ENCODE results near the gene MASP2. TPM values are rescaled to one million over a fixed set of nuclear protein-coding genes. Genes with fewer than 3 reads are reported as not detected.
"Not testable (repeated sequence)": the region's sequence is repeated elsewhere in the genome, so short reads cannot be mapped to it uniquely, and the experiment has no call there.

MASP2 gene
- total RNA-seq, 4 donors from 2014 or later = 0.16 TPM; not detected in 3

GRCh38 chr1:10990828-10991227, 56.2 kb downstream of the MASP2 start:
- intact Hi-C loops (cut with DNase I; ENCODE audit: low total_unique reads) = no loop called here

GRCh38 chr1:10989920-10990516, 57.0 kb downstream of the MASP2 start:
- H3K9me3 ChIP-seq; H3K27ac ChIP-seq; in situ Hi-C loops (cut with MboI; ENCODE audit: low sequenced_read_pairs in 4 of 4); H3K27me3 ChIP-seq; intact Hi-C loops (cut with DNase I; ENCODE audit: low total_unique reads); H3K4me1 ChIP-seq; H3K4me3 ChIP-seq; DNase-seq; H3K36me3 ChIP-seq; ATAC-seq: not testable (repeated sequence)

More at GRCh38 chr1:10990828-10991227, 56.2 kb downstream of the MASP2 start:
- Histone ChIP-seq H3K9me3 (no peaks in the 10 kb centered on the region), H3K4me1 (peaks cover 0 to under 1% of the 10 kb centered on the region in 2 donors), H3K27ac (no peak overlapping the region), H3K36me3 (no peaks in the 10 kb centered on the region), H3K27me3 (no peaks in the 10 kb centered on the region), H3K4me3 (no peak overlapping the region)
- TF ChIP-seq CTCF (IDR thresholded peaks at IDR 0.05 in 4 of 5, conservative IDR thresholded peaks at IDR 0.05 in 1 of 5) (no peak), POLR2A (IDR thresholded peaks at IDR 0.05) (no peak)
- in situ Hi-C loops (cut with MboI; ENCODE audit: low sequenced_read_pairs in 4 of 4) = no loop called here
- no peak for ATAC-seq
- no peak for DNase-seq

GRCh38 chr1:10989095-10989494, 57.9 kb downstream of the MASP2 start:
- no peak overlapping the region for H3K4me3 ChIP-seq
- H3K4me1 ChIP-seq = no peaks in the 10 kb centered on the region
- no peaks in the 10 kb centered on the region for H3K27me3 ChIP-seq
- H3K27ac ChIP-seq = no peak overlapping the region
- no peaks in the 10 kb centered on the region for H3K9me3 ChIP-seq
- H3K36me3 ChIP-seq = no peaks in the 10 kb centered on the region
- intact Hi-C loops (cut with DNase I; ENCODE audit: low total_unique reads) = no loop called here
- DNase-seq = no peak
- in situ Hi-C loops (cut with MboI; ENCODE audit: low sequenced_read_pairs in 4 of 4) = no loop called here
- TF ChIP-seq CTCF (IDR thresholded peaks at IDR 0.05 in 4 of 5, conservative IDR thresholded peaks at IDR 0.05 in 1 of 5) (no peak), POLR2A (IDR thresholded peaks at IDR 0.05) (no peak)
- no peak for ATAC-seq

GRCh38 chr1:10987840-10988417, 59.1 kb downstream of the MASP2 start:
- H3K4me1 ChIP-seq = no peaks in the 10 kb centered on the region
- DNase-seq (no peak), ATAC-seq (no peak)
- no peaks in the 10 kb centered on the region for H3K27me3 ChIP-seq
- TF ChIP-seq CTCF (IDR thresholded peaks at IDR 0.05 in 4 of 5, conservative IDR thresholded peaks at IDR 0.05 in 1 of 5) (no peak), POLR2A (IDR thresholded peaks at IDR 0.05) (no peak)
- H3K27ac ChIP-seq = no peak overlapping the region
- no peak overlapping the region for H3K4me3 ChIP-seq
- H3K36me3 ChIP-seq = no peaks in the 10 kb centered on the region
- no peaks in the 10 kb centered on the region for H3K9me3 ChIP-seq
- in situ Hi-C loops (cut with MboI; ENCODE audit: low sequenced_read_pairs in 4 of 4) (no loop called here), intact Hi-C loops (cut with DNase I; ENCODE audit: low total_unique reads) (no loop called here)

GRCh38 chr1:10986525-10986890, 60.5 kb downstream of the MASP2 start:
- no peak for ATAC-seq
- no peaks in the 10 kb centered on the region for H3K36me3 ChIP-seq
- intact Hi-C loops (cut with DNase I; ENCODE audit: low total_unique reads) (no loop called here), in situ Hi-C loops (cut with MboI; ENCODE audit: low sequenced_read_pairs in 4 of 4) (no loop called here)
- H3K4me1 ChIP-seq = no peaks in the 10 kb centered on the region
- H3K27ac ChIP-seq = no peak overlapping the region
- TF ChIP-seq POLR2A (IDR thresholded peaks at IDR 0.05) (no peak), CTCF (IDR thresholded peaks at IDR 0.05 in 4 of 5, conservative IDR thresholded peaks at IDR 0.05 in 1 of 5) (no peak)
- H3K4me3 ChIP-seq = no peak overlapping the region
- H3K9me3 ChIP-seq = no peaks in the 10 kb centered on the region
- DNase-seq = no peak
- H3K27me3 ChIP-seq = no peaks in the 10 kb centered on the region

Measured in gastrocnemius medialis (tissue), 4 donors.